NCI-H2107 (cell line): ENCODE measurements around the gene UQCRC1.

Experiments used
- DNase-seq: peaks from one replicate; lab custom pipeline; 2025; lab: John Stamatoyannopoulos, UW

Gene UQCRC1

DNA sequence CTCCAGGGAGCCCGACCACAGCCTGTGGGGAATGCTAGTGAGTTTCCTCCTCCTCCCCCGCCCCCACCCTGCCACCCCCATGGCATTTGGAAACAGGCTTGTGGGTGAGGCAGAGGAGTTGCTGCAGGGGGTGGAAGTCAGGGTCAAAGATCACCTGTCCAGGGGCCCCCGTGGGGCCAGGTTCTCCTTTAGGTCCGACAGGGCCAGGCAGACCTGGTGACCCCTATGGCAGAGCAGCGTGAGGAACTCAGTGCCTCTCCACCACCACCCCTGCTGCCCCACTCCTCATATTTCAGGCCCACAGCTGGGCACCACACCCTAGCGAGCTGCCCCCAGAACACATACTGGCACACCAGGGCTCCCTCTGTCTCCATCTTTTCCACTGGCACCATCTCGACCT is 36.9 kb downstream of the UQCRC1 start:
- DNase-seq = no peak

DNA sequence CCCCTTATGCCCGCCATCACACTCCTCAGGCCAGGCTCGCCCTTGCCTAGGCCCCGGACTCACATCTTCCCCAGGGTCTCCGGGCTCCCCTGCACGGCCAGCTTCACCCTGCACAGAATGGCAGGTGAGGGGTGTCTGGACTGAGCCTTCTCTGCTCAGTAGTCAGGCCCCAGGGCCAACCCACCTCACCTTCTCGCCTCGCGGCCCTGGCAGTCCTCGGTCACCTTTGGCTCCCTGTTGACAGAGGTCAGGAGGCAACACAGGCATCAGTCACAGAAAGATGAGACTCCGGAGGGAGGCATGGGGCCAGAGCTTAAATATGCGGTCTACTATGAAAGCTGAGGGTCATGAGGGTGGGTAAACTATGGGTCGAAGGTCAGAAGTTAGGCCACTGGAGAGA is 37.5 kb downstream of the UQCRC1 start:
- no peak for DNase-seq

DNA sequence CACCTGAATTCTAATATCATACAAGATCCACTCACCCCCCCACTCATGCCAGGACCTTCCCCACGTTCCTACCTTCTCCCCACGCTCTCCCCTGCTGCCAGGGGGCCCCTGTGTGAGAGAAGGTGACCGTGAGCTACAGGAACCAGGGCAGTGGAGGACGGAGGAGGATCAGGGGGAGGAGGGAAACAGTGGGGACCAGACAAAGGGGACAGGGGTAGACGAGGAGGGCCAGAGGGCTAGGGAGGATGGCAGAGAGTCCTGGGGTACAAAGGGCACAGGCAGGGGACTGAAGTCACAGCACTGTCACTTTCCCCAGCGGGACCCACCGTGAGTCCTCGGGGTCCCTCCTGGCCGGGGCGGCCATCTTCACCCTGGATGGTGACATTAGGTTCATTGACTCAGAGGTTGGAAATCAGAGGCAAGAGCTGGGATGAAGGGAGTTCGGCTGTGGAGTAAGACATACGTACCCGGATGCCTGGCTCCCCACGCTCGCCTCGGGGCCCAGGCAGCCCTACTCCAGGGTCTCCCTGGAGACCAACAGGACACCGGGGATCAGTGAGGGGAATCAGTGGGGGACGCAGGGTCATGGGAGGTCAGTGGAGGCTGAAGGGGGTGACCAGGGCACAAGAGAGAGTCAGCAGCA is 39.5 kb downstream of the UQCRC1 start:
- no peak for DNase-seq

DNA sequence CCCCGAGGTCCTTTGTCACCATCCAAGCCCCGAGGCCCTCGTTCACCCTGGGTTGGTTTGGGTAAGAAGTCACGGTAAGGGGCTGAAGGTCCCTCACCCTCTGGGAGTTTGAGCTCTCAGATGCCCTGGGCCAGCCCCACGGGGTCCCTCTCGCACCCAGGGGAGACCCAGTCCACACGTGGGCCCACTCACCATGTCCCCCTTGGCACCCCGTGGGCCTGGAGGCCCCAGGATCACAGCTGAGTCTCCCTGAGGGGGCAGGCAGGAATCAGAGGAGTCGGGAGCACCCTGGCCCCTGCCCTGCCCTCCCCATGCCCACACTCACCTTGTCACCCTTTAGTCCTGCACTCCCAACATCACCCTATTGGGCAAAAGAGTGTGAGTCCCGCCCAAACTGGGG is 40.0 kb downstream of the UQCRC1 start:
- no peak for DNase-seq

DNA sequence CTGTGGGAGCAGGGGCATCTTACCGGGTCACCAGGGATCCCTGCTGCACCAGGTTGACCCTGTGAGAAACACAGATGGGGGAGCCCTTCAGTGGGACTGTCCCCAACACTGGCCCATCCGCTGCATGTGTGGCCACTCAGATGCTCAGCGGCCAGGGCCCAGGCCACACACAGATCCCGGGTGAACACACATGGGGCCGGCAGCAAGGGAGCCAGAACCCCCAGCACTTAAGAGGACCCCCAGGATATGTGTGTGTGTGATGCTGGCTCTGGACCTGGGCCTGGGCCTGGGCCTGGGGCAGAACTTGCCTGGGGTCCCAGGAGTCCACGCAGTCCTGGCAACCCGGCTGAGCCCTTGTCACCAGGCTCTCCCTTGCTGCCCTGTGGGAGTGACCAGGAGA is 41.0 kb downstream of the UQCRC1 start:
- DNase-seq = no peak

DNA sequence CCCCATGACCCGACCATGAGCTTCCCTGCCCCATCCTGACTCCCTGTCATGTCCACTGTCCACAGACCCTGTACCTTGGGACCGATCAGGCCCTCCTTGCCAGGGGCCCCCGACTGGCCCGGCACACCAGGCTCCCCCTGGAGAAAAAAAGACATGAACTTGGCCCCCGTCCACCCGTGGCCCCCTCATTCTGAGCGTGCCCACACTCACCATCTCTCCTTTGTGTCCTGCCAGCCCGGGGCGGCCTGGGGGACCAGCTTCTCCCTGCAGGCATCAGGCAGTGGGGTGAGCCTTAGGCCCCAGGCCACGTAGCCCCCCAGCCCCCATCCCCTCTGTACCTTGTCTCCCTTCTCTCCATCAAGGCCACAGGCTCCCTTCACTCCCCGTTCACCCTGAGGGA is 41.9 kb downstream of the UQCRC1 start:
- no peak for DNase-seq

DNA sequence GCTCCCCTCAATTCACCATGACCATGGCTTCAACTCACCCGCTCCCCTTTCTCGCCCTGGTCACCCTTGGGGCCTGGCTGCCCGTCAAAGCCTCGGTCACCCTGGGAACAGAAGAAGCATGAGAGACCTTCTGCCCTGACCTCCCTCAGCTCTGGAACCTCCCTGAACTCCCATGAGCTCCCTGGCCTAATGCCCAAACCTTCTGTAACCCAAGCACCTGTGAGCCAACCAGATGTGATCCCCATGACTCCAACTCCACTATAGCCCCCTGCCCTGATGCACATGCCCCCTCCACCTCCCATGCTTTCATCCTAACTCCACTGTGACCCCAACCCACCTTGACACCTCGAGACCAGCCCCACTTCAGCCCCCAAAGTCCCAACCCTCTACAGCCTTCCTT is 42.4 kb downstream of the UQCRC1 start:
- DNase-seq = no peak

DNA sequence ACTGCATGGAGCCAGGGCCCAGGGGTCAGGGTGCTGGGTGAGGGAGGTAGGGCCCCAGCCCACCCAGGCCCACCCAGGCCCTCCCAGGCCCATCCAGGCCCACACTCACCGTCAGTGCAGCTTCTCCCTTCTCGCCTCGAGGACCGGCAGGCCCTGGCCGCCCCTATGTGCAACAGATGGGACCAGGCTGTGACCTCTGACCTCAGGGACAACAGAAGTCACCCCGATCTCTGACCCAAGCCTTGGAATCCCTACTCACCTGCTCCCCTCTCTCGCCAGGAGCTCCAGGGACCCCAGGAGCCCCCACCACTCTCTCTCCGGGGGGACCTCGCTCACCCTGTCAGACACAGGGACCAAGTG is 43.1 kb downstream of the UQCRC1 start:
- no peak for DNase-seq

DNA sequence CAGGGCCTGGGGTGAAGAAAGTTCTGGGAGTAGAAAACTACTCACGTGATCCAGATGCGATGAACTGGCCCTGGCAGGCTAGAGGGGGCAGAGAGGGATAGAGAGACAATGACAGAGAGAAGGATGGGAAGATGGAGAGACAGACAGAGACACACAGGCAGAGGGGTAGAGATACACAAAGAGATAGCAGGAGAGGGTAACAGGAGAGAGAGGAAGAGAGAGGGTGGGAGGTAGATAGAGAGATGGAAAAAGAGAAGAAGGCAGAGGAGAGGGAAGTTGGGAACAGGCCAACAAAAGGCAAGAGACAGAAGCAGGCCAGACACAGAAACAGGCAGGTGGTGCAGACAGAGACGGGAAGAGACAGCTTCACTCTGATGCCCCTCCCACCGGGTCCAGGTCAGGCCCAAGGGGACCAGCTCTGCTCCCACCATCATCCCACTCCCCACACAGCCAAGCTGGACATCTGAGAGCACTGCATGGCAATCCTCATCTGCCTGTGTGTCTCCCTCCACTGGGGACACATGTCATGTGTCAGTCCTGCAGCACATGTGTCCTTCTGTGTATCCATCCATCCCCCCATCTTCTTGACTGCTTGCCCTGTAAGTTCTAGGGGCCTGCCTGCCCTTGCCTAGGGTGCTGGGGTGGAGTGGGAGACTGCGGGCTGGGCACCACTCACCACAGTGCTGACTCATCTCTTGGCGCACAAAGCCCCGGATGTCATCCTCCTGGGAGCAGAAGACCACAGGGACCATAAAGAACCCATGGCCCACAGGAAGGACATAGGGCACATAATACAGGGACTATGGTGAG is 43.6 kb downstream of the UQCRC1 start:
- DNase-seq = no peak

DNA sequence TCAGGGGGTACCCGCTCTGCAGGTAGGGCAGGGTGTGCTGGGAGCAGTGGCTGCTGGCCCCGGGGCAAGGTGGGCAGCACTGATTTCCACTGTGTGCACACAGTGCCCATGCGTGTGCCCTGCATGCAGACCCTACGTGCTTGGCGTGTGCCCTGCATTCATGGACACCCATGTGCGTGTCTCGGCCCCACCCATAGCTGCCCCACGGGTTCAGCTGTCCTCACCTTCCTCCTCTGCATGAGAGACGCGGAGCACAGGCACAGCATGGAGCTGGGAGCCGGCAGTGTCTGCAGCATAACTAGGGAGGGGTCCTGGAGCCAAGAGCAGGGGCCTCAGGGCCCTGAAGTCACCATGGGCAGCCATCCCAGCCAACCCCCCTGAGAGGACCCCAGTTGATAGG is 44.3 kb downstream of the UQCRC1 start:
- DNase-seq = no peak

DNA sequence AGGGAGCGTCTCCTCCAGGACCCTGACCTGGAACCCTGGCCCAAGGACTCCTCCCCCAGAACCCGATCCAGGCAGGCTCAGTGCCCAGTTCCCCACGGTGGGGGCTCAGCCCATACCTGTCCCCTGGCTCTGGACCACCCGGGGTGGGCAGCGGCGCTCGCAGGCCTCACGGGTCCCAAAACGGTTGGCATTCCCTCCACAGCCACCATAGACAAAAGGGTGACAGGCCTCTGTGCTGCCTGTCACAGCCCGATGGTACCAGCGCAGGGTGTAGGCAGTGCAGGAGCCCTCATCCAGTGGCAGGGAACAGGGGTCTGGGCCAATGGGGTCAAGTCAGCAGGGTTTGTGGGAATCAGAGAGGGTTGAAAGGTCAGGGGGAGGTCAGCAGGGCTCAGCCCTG is 44.8 kb downstream of the UQCRC1 start:
- DNase-seq = no peak

DNA sequence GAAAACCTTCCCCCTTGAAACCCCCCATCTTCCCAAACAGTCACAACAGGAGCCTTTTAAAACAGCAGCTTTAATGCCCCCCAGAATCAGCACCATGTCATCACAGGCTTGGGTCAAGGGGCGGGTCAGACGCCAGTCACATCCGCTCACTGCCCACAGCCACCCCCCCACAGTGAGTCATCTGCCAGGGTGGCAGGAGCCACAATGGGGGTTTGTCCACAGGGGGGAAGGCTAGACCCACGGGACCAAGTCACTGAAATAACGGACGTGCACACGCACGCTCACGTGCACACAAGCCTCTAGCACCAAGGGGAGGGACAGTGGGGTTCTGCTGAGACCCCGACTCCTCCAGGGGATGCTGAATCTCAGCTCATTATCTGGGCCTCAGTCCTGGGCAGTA is 45.4 kb downstream of the UQCRC1 start:
- no peak for DNase-seq

DNA sequence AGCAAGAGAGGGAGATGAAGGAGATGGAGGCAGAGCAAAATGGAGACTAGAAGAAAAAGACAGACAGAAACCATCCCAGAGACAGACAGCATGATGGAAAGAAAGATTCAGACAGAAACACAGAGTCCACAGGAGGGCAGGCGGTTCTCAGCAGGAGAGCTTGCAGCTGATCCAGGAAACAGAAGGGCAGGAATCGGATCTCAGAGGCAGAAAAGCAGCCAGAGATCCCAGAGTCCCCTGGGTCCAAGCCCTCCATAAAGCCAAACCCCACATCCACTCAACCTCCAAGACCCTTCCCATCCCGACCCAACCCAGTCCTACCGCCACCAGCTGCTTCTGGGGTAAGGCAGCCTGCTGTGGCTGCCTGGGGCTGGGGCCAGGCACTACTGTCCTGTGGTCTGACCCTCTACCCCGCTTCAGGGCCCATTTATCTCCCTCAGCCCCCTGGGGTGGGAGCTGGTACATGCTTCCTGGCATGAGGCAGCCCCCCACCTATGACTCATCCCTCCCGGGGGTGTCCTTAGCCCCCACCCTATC is 46.0 kb downstream of the UQCRC1 start, which contains the start of gene UCN2:
UCN2 (minus strand) TSS at position 400 of the 537 bp plus-strand sequence. CDS start 657 bp downstream, outside the sequence.
- no peak for DNase-seq

DNA sequence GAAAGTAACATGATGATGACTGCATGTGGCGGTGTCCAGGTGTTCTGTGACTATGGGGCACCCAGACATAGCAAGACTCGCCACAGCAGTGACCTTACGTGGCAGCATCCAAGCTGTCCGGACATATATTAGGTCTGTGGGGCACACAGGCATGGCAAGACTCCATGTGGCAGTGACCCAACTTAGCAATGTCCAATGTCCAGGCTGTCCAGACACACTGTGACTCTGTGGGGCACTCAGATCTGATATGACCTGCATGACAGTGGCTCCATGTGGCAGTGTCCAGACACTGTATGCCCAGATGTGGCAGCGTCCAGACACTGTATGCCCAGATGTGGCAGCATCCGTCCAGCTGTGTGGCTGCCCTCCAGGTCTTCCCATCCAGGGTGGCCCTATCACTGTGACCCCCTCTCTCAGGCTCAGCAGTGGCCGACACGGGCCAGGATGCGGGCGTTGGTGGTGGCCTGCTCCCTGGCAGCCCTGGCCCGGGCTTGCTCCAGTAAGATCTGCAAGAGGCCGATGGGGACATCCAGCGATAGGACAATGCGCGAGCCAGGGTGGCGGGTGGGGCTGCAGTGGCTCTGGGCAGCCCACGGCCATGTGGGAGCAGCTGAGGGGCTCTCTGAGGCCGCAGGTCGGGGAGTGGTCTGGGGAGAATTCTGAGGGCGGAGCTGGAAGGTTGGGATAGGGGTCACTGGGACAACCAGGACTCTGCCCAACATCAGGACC is 46.9 kb downstream of the UQCRC1 start:
- DNase-seq = no peak

DNA sequence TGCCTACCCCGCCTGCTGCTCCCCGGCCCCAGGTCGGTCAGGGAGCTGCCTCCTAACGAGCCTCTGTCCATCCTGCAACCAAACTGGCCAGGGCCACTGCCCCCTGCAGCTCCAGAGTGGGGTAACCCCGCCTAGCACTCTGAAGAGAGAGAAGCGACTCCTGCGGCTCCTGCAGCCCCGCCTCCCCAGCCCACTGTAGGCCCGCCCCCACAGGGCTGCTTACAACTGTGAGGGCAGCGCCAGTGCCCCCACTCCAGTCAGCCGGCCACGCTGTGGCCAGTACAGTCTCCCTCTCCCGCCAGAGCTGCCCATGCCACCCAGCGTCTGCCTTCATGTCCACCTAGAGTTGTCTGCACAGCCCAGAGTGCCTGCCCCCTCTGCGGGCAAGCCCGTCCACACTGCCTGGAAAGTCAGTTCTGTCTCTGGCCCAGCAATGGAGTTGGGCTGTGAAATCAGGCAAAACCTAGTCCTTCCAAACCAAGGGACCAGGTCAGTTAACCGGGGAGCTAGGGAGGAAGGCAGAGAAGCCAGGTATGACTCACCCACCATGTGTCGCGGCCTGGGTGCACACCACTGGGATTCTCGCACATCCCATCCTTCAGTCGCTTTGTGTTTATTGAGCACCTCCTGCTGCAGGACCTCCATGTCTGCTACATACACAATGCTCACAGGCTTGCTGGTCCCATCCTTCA is 48.3 kb downstream of the UQCRC1 start:
- DNase-seq = no peak

DNA sequence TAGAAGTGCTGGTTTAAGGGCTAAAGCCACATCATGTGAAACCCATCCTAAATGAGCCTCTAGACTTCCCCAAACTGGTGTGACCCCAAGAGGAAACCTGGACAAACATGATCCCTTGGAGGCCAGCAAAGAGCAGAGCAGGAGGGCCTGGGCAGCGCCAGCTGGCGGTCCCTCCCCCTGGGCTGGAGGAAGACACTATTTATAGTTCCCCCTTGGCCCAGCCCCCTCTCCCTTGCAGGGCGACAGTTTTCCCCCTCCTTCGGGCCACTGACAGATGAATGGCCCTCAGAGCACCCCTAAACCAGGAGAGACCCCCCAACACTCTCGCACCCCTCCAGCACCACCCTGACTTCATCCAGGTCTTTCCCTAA is 48.8 kb downstream of the UQCRC1 start:
- DNase-seq = no peak

DNA sequence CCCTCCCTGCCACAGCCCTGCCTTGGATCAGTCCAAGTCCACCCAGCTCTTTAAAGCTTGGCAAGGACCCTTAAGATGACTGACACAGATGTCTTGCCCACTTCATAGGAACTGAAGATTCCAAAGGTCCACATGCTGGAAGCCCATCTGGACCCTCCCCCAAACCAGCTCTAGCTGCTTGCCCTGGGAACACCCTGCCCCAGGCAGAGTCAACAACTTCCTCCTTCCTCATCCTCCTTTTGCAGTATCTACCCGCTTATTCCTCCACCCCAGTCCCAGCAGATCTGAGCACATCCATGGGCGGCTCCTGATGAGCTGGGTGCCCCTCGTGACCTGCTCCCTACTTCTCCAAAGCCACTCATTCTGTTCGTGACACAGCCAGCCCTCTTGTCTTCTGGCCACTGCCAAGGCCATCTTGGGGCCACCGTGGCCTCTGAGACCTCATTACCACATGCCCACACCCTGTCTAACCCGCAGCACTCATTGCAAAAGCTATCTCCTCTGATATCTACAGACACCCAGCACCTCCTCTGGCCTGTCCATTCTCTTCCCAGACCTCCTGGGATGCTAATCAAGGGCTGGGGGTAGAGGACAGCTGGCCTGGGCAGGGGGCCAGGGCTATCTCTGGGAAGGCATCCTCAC is 50.8 kb downstream of the UQCRC1 start:
- no peak for DNase-seq

DNA sequence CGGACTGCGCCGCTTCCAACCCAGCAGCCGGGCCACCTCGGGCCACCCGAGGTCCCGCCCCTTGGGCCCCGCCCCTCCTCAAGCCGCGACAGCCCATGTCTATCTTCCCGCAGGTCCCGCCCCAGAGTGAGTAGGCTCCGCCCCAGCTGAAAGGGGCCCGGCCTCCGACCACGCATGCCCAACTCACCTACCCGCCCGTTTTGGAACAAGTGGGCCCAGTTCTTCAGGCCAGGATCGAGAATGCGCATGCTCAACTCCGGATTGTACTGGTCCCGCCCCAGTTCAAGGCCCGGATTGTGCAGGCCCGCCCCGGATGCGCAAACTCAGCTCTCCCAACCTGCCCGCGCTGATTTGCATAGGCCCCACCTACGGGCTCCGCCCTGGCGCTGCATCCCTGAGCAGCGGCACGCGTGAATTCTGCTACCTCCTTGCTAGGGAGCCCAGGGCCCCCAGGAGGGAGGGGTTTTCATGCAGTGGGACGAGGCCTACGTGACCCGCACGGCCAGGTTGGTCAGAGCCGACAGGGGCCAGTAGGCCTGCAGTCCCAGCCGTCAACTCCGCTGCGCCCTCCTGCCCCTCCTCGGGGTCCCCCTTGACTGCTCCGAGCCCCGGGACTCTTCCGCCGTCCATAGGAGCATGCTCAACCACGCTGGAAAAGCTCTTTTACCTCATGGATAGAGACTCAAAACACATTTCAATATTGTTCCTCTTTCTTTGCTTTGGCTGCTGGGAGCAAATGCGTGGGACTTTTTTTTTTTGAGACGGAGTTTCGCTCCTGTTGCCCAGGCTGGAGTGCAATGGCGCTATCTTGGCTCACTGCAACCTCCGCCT is 52.4 kb downstream of the UQCRC1 start, which contains the start of gene PFKFB4:
PFKFB4 (minus strand) TSS at position 8 of the 831 bp plus-strand sequence. CDS start 26 bp downstream, outside the sequence.
- DNase-seq = peak; percentile 90

DNA sequence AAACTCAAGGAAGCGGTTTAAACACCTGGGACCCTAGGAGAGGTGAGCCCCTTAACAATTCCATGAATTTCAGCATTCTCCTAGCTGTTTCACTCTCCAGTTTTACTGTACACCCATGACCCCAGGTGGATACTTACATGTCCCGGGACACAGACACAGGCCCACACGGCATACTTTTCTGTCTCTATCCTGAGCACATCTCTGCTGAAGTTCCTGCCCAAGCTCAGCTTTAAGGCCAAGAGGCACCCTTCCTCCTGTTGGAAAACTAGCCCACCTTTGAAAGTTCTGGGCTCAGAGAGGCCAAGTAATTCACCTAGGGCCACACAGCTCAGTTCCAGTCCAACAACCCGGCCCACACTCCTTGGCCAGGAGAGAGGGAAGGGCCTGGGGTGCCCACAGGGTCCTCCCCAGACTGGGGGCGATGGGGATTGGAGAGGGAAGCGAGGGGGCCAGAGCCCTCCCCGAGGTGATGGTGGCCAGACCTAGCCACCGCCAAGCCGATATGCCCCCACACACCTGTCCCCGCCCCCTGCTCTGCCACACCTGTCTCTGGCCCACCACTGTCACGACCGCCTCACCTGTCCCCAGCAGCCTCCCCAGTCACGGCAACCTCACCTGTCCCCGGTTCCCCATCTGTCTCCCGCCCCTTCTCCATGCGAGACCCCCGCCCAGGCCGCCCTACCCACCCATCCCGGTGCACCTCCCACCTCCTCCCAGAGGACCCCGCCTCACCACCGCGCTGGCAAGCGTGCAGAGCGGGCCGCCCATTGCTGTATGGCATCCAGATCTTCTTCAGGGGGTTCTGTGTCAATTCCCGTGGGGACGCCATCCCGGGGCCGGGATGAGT is 53.3 kb downstream of the UQCRC1 start:
- no peak for DNase-seq
